Cardiac muscle cell (in vitro differentiated cells and primary cell): ENCODE data around the gene GP9. TPM values are rescaled to one million over a fixed set of nuclear protein-coding genes. Genes with fewer than 3 reads are reported as not detected.
"Not testable (repeated sequence)": the region's sequence is repeated elsewhere in the genome, so short reads cannot be mapped to it uniquely, and the experiment has no call there.

Source experiments
- DNase-seq, 2 donors: peaks; one replicate each; pipeline versions ENCODE4 v3.0.0 to v3.0.0-alpha.2; 2010 to 2017; ENCODE audit warnings: low read depth in 1 of 2, low spot score in 1 of 2
- H3K27ac ChIP-seq: fragments of 200-600 bp; sonication (generic); 2 replicates; pipeline ENCODE4 v1.5.1; 2016
- H3K27me3 ChIP-seq: fragments of 200-600 bp; sonication (generic); 2 replicates; pipeline ENCODE4 v1.6.0; 2016; ENCODE audit warnings: control low read depth
- H3K36me3 ChIP-seq: fragments of 200-600 bp; sonication (generic); 2 replicates; pipeline ENCODE4 v1.5.1; 2016; ENCODE audit warnings: control low read depth
- H3K4me1 ChIP-seq: fragments of 200-600 bp; sonication (generic); 2 replicates; pipeline ENCODE4 v1.8.1; 2017; ENCODE audit warnings: low read depth, mild to moderate bottlenecking, mixed run types
- H3K4me3 ChIP-seq: fragments of 200-600 bp; sonication (generic); 2 replicates; pipeline ENCODE4 v1.5.1; 2016; ENCODE audit warnings: mild to moderate bottlenecking
- H3K9me3 ChIP-seq: fragments of 200-600 bp; sonication (generic); 2 replicates; pipeline ENCODE4 v1.5.1; 2017; ENCODE audit warnings: low read depth, mild to moderate bottlenecking, control low read depth
- CTCF ChIP-seq: IDR thresholded peaks from 2 replicates; pipeline ENCODE4 v1.5.1; 2012; ENCODE audit warnings: low read depth, mild to moderate bottlenecking, low read length
- polyA plus RNA-seq: library from polyadenylated mRNA; unstranded; fragments of >200 nt; fragmentation: Nextera tagmentation; extraction: Ambion mirVana; gene quantifications from 2 replicates; pipeline ENCODE4 v1.2.1, GENCODE V29; 2016
- total RNA-seq: library from RNA; depleted of rRNA; stranded (reverse); fragments of >200 nt; gene quantifications from 2 replicates; pipeline ENCODE4 v1.2.3, GENCODE V29; 2016

The GP9 gene
- total and polyA plus RNA-seq, 2 experiments from 2014 or later, result not detected

GRCh38 chr3:129105862-129106261, 45.3 kb downstream of the GP9 start:
- no peak for TF ChIP-seq CTCF
- Histone ChIP-seq H3K4me1 (peaks cover 13% of the 10 kb centered on the region), H3K36me3 (no peaks in the 10 kb centered on the region), H3K4me3 (no peak overlapping the region), H3K9me3 (no peaks in the 10 kb centered on the region), H3K27me3 (no peaks in the 10 kb centered on the region), H3K27ac (no peak overlapping the region)
- DNase-seq, result no peak

GRCh38 chr3:129106320-129106719, 45.7 kb downstream of the GP9 start:
- H3K9me3 ChIP-seq, result no peaks in the 10 kb centered on the region
- no peak overlapping the region for H3K27ac ChIP-seq
- no peaks in the 10 kb centered on the region for H3K36me3 ChIP-seq
- H3K4me1 ChIP-seq, result peaks cover 9% of the 10 kb centered on the region
- H3K27me3 ChIP-seq, result no peaks in the 10 kb centered on the region
- TF ChIP-seq CTCF, result no peak
- DNase-seq, result no peak
- H3K4me3 ChIP-seq, result no peak overlapping the region

GRCh38 chr3:129106866-129107565, 46.4 kb downstream of the GP9 start:
- no peaks in the 10 kb centered on the region for H3K27me3 ChIP-seq
- no peaks in the 10 kb centered on the region for H3K9me3 ChIP-seq
- no peak for TF ChIP-seq CTCF
- no peak overlapping the region for H3K4me3 ChIP-seq
- DNase-seq, result no peak
- peaks cover 2% of the 10 kb centered on the region for H3K4me1 ChIP-seq
- H3K36me3 ChIP-seq, result no peaks in the 10 kb centered on the region
- no peak overlapping the region for H3K27ac ChIP-seq

- H3K27ac ChIP-seq, result no peak overlapping the region
- H3K27me3 ChIP-seq, result no peaks in the 10 kb centered on the region
- DNase-seq, result no peak
- no peaks in the 10 kb centered on the region for H3K36me3 ChIP-seq
- H3K4me1 ChIP-seq, result no peaks in the 10 kb centered on the region
- no peak overlapping the region for H3K4me3 ChIP-seq
- no peaks in the 10 kb centered on the region for H3K9me3 ChIP-seq
- TF ChIP-seq CTCF, result no peak
These were observed 47.2 kb downstream of the GP9 start for GRCh38 chr3:129107793-129108192.

- not testable (repeated sequence) for H3K9me3 ChIP-seq, H3K4me1 ChIP-seq, DNase-seq, H3K27me3 ChIP-seq, H3K27ac ChIP-seq, H3K36me3 ChIP-seq, H3K4me3 ChIP-seq
These were observed 50.6 kb downstream of the GP9 start for GRCh38 chr3:129111076-129111780.

Other genes starting within 250 kb of the GP9 start
- gene ACAD9, start 181.2 kb upstream of the GP9 start, total RNA-seq, result 38.3 and 61.2 TPM in 2 replicates
- gene ACAD9, start 181.2 kb upstream of the GP9 start, polyA plus RNA-seq, result 44.5 and 47.7 TPM in 2 replicates
- 0.53 and 0.60 TPM in 2 replicates for gene CFAP92, start 66.7 kb upstream of the GP9 start, total RNA-seq
- gene CFAP92, start 66.7 kb upstream of the GP9 start, polyA plus RNA-seq, result 0.57 and 0.95 TPM in 2 replicates
- gene EFCC1, start 59.5 kb upstream of the GP9 start, total RNA-seq, result 0.11 TPM in 1 of 2 replicates, not detected in the other
- 0.07 TPM in 1 of 2 replicates, not detected in the other for gene EFCC1, start 59.5 kb upstream of the GP9 start, polyA plus RNA-seq
- 8.5 and 14.3 TPM in 2 replicates for gene RAB43, start 61.0 kb downstream of the GP9 start, total RNA-seq
- gene RAB43, start 61.0 kb downstream of the GP9 start, polyA plus RNA-seq, result 11.1 and 11.4 TPM in 2 replicates
- gene ISY1, start 100.3 kb downstream of the GP9 start, total RNA-seq, result 17.5 and 20.1 TPM in 2 replicates
- gene ISY1, start 100.3 kb downstream of the GP9 start, polyA plus RNA-seq, result 44.7 and 51.9 TPM in 2 replicates
- 285 and 377 TPM in 2 replicates for gene CNBP, start 123.1 kb downstream of the GP9 start, total RNA-seq
- 448 and 619 TPM in 2 replicates for gene CNBP, start 123.1 kb downstream of the GP9 start, polyA plus RNA-seq
- gene COPG1, start 188.8 kb downstream of the GP9 start, total RNA-seq, result 114 and 137 TPM in 2 replicates
- 128 and 154 TPM in 2 replicates for gene COPG1, start 188.8 kb downstream of the GP9 start, polyA plus RNA-seq
- gene HMCES, start 218.1 kb downstream of the GP9 start, total RNA-seq, result 45.2 and 50.9 TPM in 2 replicates
- 53.0 and 59.8 TPM in 2 replicates for gene HMCES, start 218.1 kb downstream of the GP9 start, polyA plus RNA-seq